Astrocyte (in vitro differentiated cells and primary cell): Measurements from ENCODE around the gene CNGB1.

Experiments
- CTCF ChIP-seq: IDR thresholded peaks from 2 replicates; pipeline ENCODE4 v1.5.1; 2011; ENCODE audit warnings: low read depth, mild to moderate bottlenecking, inconsistent platforms, low read length, moderate library complexity; ENCODE audit not compliant: insufficient read depth
- EZH2 ChIP-seq: IDR thresholded peaks from 2 replicates; pipeline ENCODE4 v1.6.1; 2012; ENCODE audit warnings: mild to moderate bottlenecking, low read length, inconsistent platforms; ENCODE audit not compliant: insufficient read depth

GRCh38 chr16:57900796-57901479 lies 70.0 kb downstream of the CNGB1 start:
- TF ChIP-seq EZH2, result no peak
- no peak for TF ChIP-seq CTCF
